HepG2 (cell line): Measurements from ENCODE around the gene ACER2. TPM values are rescaled to one million over a fixed set of nuclear protein-coding genes. Genes with fewer than 3 reads are reported as not detected.

Experiments used
- ATAC-seq: fragments of 200-7000 bp; cut with Tn5 transposase; 3 replicates; pipeline ENCODE4 v1.9.1; 2020; ENCODE audit warnings: mild to moderate bottlenecking, moderate library complexity
- BruUV-seq: library from RNA; stranded (reverse); fragments of 400-500 nt; replicated peaks from 2 replicates; lab custom pipeline; 2021; lab: Mats Ljungman, UMichigan
- CTCF ChIA-PET: fragments of 300-600 bp; formaldehyde crosslinking; extraction: SDS; loops from one replicate; lab custom pipeline; 2021; ENCODE audit warnings: low total read pairs, inconsistent platforms, low intra/inter-chr PET ratio; lab: Yijun Ruan, JAX
- POLR2A ChIA-PET: fragments of 350-600 bp; sonication (Branson Sonifier 250); formaldehyde crosslinking; loops from one replicate; lab custom pipeline; 2020; ENCODE audit warnings: antibody characterized with exemption, inconsistent platforms; lab: Yijun Ruan, JAX
- DNase-seq: peaks from one replicate; pipeline ENCODE4 v3.0.0-alpha.2; 2015; ENCODE audit warnings: low spot score
- FAIRE-seq: peaks from 3 replicates; lab custom pipeline; 2011; peaks lifted over from hg19 to GRCh38; lab: Jason Lieb, UNC
- H2AFZ ChIP-seq: one replicate; pipeline ENCODE4 v1.6.1; 2011; ENCODE audit warnings: low read length, inconsistent platforms
- H3K27ac ChIP-seq: fragments of 300-600 bp; 3 replicates; pipeline ENCODE4 v1.8.0; 2011; ENCODE audit warnings: mixed run types, mild to moderate bottlenecking, mixed read lengths, low read length, inconsistent platforms; ENCODE audit not compliant: insufficient read depth; ENCODE audit errors: extremely low read length
- H3K27me3 ChIP-seq, 2 experiments: fragments of 200-600 bp in 1 of 2; 2 replicates in 1 of 2; 3 replicates in 1 of 2; pipeline versions ENCODE4 v1.6.0 to v1.8.0; 2011; ENCODE audit warnings: low read length in 2 of 2, mild to moderate bottlenecking in 2 of 2, moderate library complexity in 2 of 2, inconsistent platforms in 1 of 2; ENCODE audit not compliant: insufficient read depth in 2 of 2, control insufficient read depth in 1 of 2
- H3K36me3 ChIP-seq, 2 experiments: fragments of 200-600 bp in 1 of 2; replicated peaks in 1 of 2; 2 replicates in 1 of 2; 3 replicates in 1 of 2; pipeline versions ENCODE4 v1.5.1 to v1.8.0; 2011; ENCODE audit warnings: low read length in 2 of 2, inconsistent platforms in 1 of 2; ENCODE audit not compliant: insufficient read depth in 2 of 2, control insufficient read depth in 1 of 2
- H3K4me1 ChIP-seq: 2 replicates; pipeline ENCODE4 v1.5.1; 2012; ENCODE audit warnings: low read length, inconsistent platforms; ENCODE audit not compliant: insufficient read depth
- H3K4me2 ChIP-seq: 2 replicates; pipeline ENCODE4 v1.6.0; 2011; ENCODE audit warnings: low read depth, low read length, inconsistent platforms
- H3K4me3 ChIP-seq, 3 experiments: fragments of 200-600 bp in 1 of 3; sonication (generic), shearing (Covaris generic) in 1 of 3; replicated peaks in 1 of 3; 2 replicates each; pipeline ENCODE4 v1.5.1; 2011 to 2016; ENCODE audit warnings: low read length in 3 of 3, inconsistent platforms in 2 of 3, low read depth in 2 of 3, mild to moderate bottlenecking in 2 of 3, control low read depth in 1 of 3, mixed read lengths in 1 of 3; ENCODE audit not compliant: insufficient read depth in 1 of 3
- H3K79me2 ChIP-seq: one replicate; pipeline ENCODE4 v1.6.1; 2011; ENCODE audit warnings: low read length, inconsistent platforms; ENCODE audit not compliant: insufficient read depth
- H3K9ac ChIP-seq: 2 replicates; pipeline ENCODE4 v1.6.0; 2011; ENCODE audit warnings: mild to moderate bottlenecking, low read depth, low read length, inconsistent platforms; ENCODE audit not compliant: insufficient read depth
- H3K9me3 ChIP-seq: 2 replicates; pipeline ENCODE4 v1.5.1; 2012; ENCODE audit warnings: mild to moderate bottlenecking, low read length
- H4K20me1 ChIP-seq: 2 replicates; pipeline ENCODE4 v1.6.0; 2011; ENCODE audit warnings: inconsistent platforms, mild to moderate bottlenecking, low read length, moderate library complexity; ENCODE audit not compliant: insufficient read depth
- AGO2 ChIP-seq: fragments of 200-400 bp; formaldehyde crosslinking; optimal IDR thresholded peaks from 2 replicates; pipeline ENCODE3; 2017; ENCODE audit warnings: mild to moderate bottlenecking, low read depth, low read length, moderate library complexity
- CENPT ChIP-seq: sonication (generic); formaldehyde crosslinking; IDR thresholded peaks from 2 replicates; pipeline ENCODE4 v1.8.0; 2022; ENCODE audit warnings: low read depth, mild to moderate bottlenecking, moderate library complexity, missing genetic modification reagents
- CHD2 ChIP-seq: IDR thresholded peaks from 2 replicates; pipeline ENCODE4 v1.6.1; 2011; ENCODE audit warnings: low read depth, low read length, improper control_type of control experiment
- GTF3A ChIP-seq: sonication (generic); formaldehyde crosslinking; conservative IDR thresholded peaks from 2 replicates; pipeline ENCODE4 v1.4.0; 2020; ENCODE audit warnings: mild to moderate bottlenecking, missing genetic modification reagents
- HNRNPUL1 ChIP-seq: fragments of 200-400 bp; formaldehyde crosslinking; IDR thresholded peaks from 2 replicates; pipeline ENCODE4 v1.6.1; 2017; ENCODE audit warnings: low read depth, mild to moderate bottlenecking, low read length, moderate library complexity
- JDP2 ChIP-seq: sonication (generic); formaldehyde crosslinking; IDR thresholded peaks from 2 replicates; pipeline ENCODE4 v1.8.1; 2022; ENCODE audit warnings: missing genetic modification reagents, borderline replicate concordance
- POLR2A ChIP-seq, 2 experiments: IDR thresholded peaks; 2 replicates each; pipeline ENCODE4 v1.6.1; 2011; ENCODE audit warnings: low read depth in 2 of 2, low read length in 2 of 2, mild to moderate bottlenecking in 1 of 2, moderate library complexity in 1 of 2; ENCODE audit not compliant: insufficient read depth in 1 of 2
- RBFOX2 ChIP-seq: fragments of 200-400 bp; formaldehyde crosslinking; IDR thresholded peaks from 2 replicates; pipeline ENCODE4 v1.6.1; 2017; ENCODE audit warnings: low read depth, mild to moderate bottlenecking, low read length
- RFX3 ChIP-seq: IDR thresholded peaks from 2 replicates; pipeline ENCODE4 v1.6.1; 2016; ENCODE audit warnings: missing biosample characterization, missing genetic modification reagents
- SMAD3 ChIP-seq: sonication (generic); formaldehyde crosslinking; IDR thresholded peaks from 2 replicates; pipeline ENCODE4 v1.4.0; 2020; ENCODE audit warnings: missing genetic modification reagents
- TMF1 ChIP-seq: sonication (generic); formaldehyde crosslinking; IDR thresholded peaks from 2 replicates; pipeline ENCODE4 v1.8.1; 2022; ENCODE audit warnings: low read depth, missing genetic modification reagents
- ZFYVE20 ChIP-seq: sonication (generic); formaldehyde crosslinking; IDR thresholded peaks from 2 replicates; pipeline ENCODE4 v1.8.0; 2023; ENCODE audit warnings: low read depth, mild to moderate bottlenecking, moderate library complexity, missing genetic modification reagents, borderline replicate concordance
- ZNF12 ChIP-seq: sonication (generic); formaldehyde crosslinking; IDR thresholded peaks from 2 replicates; pipeline ENCODE4 v1.5.0; 2020; ENCODE audit warnings: missing genetic modification reagents
- ZNF256 ChIP-seq: sonication (generic); formaldehyde crosslinking; conservative IDR thresholded peaks from 2 replicates; pipeline ENCODE4 v1.4.0; 2020; ENCODE audit warnings: missing genetic modification reagents
- ZNF337 ChIP-seq: sonication (generic); formaldehyde crosslinking; IDR thresholded peaks from 2 replicates; pipeline ENCODE4 v1.5.1; 2020; ENCODE audit warnings: missing genetic modification reagents, low read depth, mild to moderate bottlenecking, borderline replicate concordance
- ZNF776 ChIP-seq: sonication (generic); formaldehyde crosslinking; IDR thresholded peaks from 2 replicates; pipeline ENCODE4 v1.4.0; 2020; ENCODE audit warnings: mild to moderate bottlenecking, missing genetic modification reagents
- WGBS: methylation state at CpG from one replicate; pipeline ENCODE4 v1.1.6; 2017; ENCODE audit warnings: low lambda C conversion rate; 5-methylcytosine and 5-hydroxymethylcytosine counted together
- in situ Hi-C: cut with HindIII; loops from 2 replicates; pipeline ENCODE4 v1.10.0; 2017; ENCODE audit warnings: low pct_unique_long_range_greater_than_20kb; ENCODE audit not compliant: extremely low pct_ligation_motif_present
- intact Hi-C: fragments of 100-400 bp; cut with micrococcal nuclease; formaldehyde crosslinking; loops from one replicate; pipeline ENCODE4 v1.10.0; 2022; ENCODE audit not compliant: unreplicated experiment
- polyA plus RNA-seq, 8 experiments: library from polyadenylated mRNA; depleted of rRNA in 3 of 8; stranded (reverse) in 7 of 8; unstranded in 1 of 8; fragments of >200 nt; fragmentation: Illumina TruSeq in 4 of 8; extraction: Trizol in 4 of 8; gene quantifications; 2 replicates each; pipeline versions ENCODE4 v1.2.1 to v1.2.3, GENCODE V29; 2011 to 2016; ENCODE audit warnings: low read depth in 4 of 8, missing spikeins in 1 of 8, mixed read lengths in 1 of 8; ENCODE audit not compliant: insufficient read depth in 1 of 8
- total RNA-seq, 5 experiments: library from RNA; depleted of rRNA; stranded (reverse); fragments of >200 nt; fragmentation: Illumina TruSeq; extraction: Trizol; gene quantifications; 2 replicates each; pipeline ENCODE4 v1.2.3, GENCODE V29; 2016; ENCODE audit warnings: low read depth in 1 of 5
- TF ChIP-seq, protein P1 (sequence below): IDR thresholded peaks from 2 replicates; pipeline ENCODE4 v1.6.1; 2016; ENCODE audit warnings: missing biosample characterization, missing genetic modification reagents, low read depth

ACER2 gene
- total and polyA plus RNA-seq, 2 of the 13 experiments (the other 11 are each of a cell fraction or from before 2014, with no cell fraction given): 1.9 to 3.4 TPM

DNA sequence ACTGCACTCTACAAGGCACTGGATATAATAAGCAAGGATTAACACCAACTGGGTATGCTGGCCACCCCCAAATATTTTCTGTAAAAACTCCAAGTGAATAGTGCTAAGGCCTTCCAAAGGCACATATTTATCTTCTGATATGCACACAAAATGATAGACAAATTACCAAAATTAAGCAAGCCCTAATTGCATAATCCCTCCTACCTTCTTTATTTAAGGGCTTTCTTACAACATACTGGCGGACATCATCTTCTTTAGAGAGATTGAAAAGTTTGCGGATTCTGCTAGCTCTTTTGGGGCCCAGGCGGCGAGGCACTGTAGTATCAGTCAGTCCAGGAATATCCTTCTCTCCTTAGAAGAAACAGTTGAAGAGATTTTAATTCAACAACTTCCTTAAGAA lies 30.6 kb upstream of the ACER2 start (continued):
- TF ChIP-seq ZNF337 (CRISPR knock-in tag) (no peak), HNRNPUL1 (no peak), GTF3A (CRISPR knock-in tag) (no peak), CHD2 (no peak), RBFOX2 (peak; percentile 7; the same call in 1 of the 2 replicates)

DNA sequence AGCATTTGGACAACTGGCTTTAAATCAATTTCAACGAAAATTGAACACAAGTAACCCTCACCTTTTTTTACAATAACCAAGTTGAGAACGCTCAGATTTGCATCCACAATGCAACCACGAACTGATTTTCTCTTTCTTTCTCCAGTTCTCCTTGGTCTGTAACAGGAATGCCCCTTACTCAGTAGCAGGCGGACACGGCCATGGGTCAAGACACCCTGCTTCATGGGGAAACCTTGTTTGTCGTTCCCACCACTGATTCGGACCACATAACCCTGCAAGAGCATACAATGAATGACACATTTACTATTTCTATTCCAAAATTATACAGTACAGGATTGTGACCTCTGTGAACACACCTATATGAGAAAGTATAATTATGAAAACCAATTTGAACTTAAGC lies 30.2 kb upstream of the ACER2 start:
- WGBS: 14% methylated on average over 7 of the region's 7 CpGs
- CTCF ChIA-PET: no interaction called here
- Histone ChIP-seq H3K79me2 (peaks cover 32% of the 10 kb centered on the region), H3K27ac (peak overlapping the region; percentile 91), H2AFZ (no peak overlapping the region), H3K4me2 (peak overlapping the region; percentile 85), H4K20me1 (peaks cover 32% of the 10 kb centered on the region), H3K27me3 (no peaks in the 10 kb centered on the region; a peak in 1 of 5 replicates), H3K9me3 (no peaks in the 10 kb centered on the region), H3K4me3 (peak overlapping the region; percentile 73 to 98 (median 93)), H3K4me1 (peaks cover 31% of the 10 kb centered on the region), H3K9ac (peak overlapping the region; percentile 98), H3K36me3 (peaks cover 10 to 48% of the 10 kb centered on the region in 2 experiments)
- ATAC-seq (no peak), FAIRE-seq (peak; percentile 18), DNase-seq (no peak)
- in situ Hi-C loops: no loop called here
- POLR2A ChIA-PET: interaction anchor here (1.6 to 2.3 kb wide), 2 partner anchors 31 to 148 kb away, joined by 4 to 9 read pairs; partner anchors contain the start of genes ACER2 and DENND4C
- BruUV-seq: no TSS peak
- intact Hi-C loops: loop anchor here (5.0 to 10.0 kb wide), 2 partner anchors 146 to 324 kb away; partner anchors contain the start of gene DENND4C
- TF ChIP-seq ZFYVE20 (no peak), ZNF256 (CRISPR knock-in tag) (no peak), SMAD3 (CRISPR knock-in tag) (no peak), TMF1 (CRISPR knock-in tag) (no peak), CENPT (CRISPR knock-in tag) (no peak), POLR2A (IDR thresholded peaks at IDR 0.05; ENCODE audit: insufficient read depth in 1 of 2, low read depth in 2 of 2, low read length in 2 of 2) (no peak), RBFOX2 (peak; percentile 40; the same call in 1 of the 2 replicates), ZNF776 (CRISPR knock-in tag) (no peak), ZNF12 (CRISPR knock-in tag) (no peak), RFX3 (CRISPR knock-in tag) (no peak), AGO2 (peak; percentile 37), JDP2 (CRISPR knock-in tag) (no peak)
- TF ChIP-seq, protein P1, sequence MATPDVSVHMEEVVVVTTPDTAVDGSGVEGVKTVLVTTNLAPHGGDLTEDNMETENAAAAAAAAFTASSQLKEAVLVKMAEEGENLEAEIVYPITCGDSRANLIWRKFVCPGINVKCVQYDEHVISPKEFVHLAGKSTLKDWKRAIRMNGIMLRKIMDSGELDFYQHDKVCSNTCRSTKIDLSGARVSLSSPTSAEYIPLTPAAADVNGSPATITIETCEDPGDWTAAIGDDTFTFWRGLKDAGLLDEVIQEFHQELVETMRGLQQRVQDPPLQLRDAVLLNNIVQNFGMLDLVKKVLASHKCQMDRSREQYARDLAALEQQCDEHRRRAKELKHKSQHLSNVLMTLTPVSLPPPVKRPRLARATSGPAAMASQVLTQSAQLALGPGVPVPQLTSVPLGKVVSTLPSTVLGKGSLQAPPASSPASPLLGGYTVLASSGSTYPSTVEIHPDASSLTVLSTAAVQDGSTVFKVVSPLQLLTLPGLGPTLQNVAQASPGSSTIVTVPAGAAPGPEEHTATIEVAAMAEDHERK (CRISPR knock-in tag): no peak
